Measurements from ENCODE around the gene LYRM7.

- TF ChIP-seq POLR2A (IDR thresholded peaks at IDR 0.05; ENCODE audit: low read depth, low read length): no peak
- no peak for TF ChIP-seq TAF1 (IDR thresholded peaks at IDR 0.05; ENCODE audit: low read depth, low read length)
- no peak for TF ChIP-seq SPI1 (IDR thresholded peaks at IDR 0.05; ENCODE audit: low read depth, low read length)
- no peak for TF ChIP-seq POLR2AphosphoS5 (IDR thresholded peaks at IDR 0.05; ENCODE audit: low read depth, low read length)
- TF ChIP-seq PAX5 (IDR thresholded peaks at IDR 0.05; ENCODE audit: insufficient read depth, low read length, severe bottlenecking): no peak
Measured at GRCh38 chr5:131186561-131187256, 16.0 kb downstream of the LYRM7 start.

Measured in GM12891 (cell line).